ENCODE measurements around the gene B4GALNT4. TPM values are rescaled to one million over a fixed set of nuclear protein-coding genes. Genes with fewer than 3 reads are reported as not detected.
"Not testable (repeated sequence)": the region's sequence is repeated elsewhere in the genome, so short reads cannot be mapped to it uniquely, and the experiment has no call there.

Gene B4GALNT4
- total RNA-seq, 2 donors from 2014 or later = 0.39 TPM; not detected in 1

DNA sequence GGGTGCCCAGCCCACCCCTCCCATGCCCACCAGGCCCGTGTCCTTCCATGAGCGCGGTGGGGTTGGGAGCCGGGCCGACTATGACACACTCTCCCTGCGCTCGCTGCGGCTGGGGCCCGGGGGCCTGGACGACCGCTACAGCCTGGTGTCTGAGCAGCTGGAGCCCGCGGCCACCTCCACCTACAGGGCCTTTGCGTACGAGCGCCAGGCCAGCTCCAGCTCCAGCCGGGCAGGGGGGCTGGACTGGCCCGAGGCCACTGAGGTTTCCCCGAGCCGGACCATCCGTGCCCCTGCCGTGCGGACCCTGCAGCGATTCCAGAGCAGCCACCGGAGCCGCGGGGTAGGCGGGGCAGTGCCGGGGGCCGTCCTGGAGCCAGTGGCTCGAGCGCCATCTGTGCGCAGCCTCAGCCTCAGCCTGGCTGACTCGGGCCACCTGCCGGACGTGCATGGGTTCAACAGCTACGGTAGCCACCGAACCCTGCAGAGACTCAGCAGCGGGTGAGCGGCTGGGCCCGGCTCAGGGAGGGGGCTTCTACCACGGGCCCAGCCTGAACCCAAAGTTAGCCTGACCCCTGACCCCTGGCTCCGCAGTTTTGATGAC is 27.7 kb downstream of the B4GALNT4 start:
- Histone ChIP-seq H3K4me1 (peaks cover 0 to 22% of the 10 kb centered on the region in 2 donors), H3K27ac (no peak overlapping the region), H3K27me3 (peaks cover 0 to 15% of the 10 kb centered on the region in 2 donors), H3K4me3 (peak overlapping the region; percentile 30 to 50), H3K36me3 (no peaks in the 10 kb centered on the region), H3K9me3 (no peaks in the 10 kb centered on the region)
- TF ChIP-seq, protein P1, sequence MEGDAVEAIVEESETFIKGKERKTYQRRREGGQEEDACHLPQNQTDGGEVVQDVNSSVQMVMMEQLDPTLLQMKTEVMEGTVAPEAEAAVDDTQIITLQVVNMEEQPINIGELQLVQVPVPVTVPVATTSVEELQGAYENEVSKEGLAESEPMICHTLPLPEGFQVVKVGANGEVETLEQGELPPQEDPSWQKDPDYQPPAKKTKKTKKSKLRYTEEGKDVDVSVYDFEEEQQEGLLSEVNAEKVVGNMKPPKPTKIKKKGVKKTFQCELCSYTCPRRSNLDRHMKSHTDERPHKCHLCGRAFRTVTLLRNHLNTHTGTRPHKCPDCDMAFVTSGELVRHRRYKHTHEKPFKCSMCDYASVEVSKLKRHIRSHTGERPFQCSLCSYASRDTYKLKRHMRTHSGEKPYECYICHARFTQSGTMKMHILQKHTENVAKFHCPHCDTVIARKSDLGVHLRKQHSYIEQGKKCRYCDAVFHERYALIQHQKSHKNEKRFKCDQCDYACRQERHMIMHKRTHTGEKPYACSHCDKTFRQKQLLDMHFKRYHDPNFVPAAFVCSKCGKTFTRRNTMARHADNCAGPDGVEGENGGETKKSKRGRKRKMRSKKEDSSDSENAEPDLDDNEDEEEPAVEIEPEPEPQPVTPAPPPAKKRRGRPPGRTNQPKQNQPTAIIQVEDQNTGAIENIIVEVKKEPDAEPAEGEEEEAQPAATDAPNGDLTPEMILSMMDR (IDR thresholded peaks at IDR 0.05) = peak; percentile 24 to 71
- no peak for DNase-seq (ENCODE audit: low spot score)

DNA sequence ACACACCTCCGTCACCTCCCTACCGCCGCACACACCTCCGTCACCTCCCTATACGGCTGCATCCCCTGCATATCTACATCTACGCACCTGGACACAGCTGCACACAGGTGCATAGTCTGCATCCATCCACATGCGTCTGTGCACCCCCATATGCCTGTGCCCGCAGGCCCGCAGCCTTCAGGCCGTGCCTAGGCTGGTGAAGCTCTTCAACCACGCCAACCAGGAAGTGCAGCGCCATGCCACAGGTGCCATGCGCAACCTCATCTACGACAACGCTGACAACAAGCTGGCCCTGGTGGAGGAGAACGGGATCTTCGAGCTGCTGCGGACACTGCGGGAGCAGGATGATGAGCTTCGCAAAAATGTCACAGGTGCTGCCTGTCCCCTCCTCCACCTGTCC is 29.5 kb downstream of the B4GALNT4 start:
- no peak overlapping the region for H3K27ac ChIP-seq
- peaks cover 0 to 22% of the 10 kb centered on the region in 2 donors for H3K4me1 ChIP-seq
- no peak overlapping the region for H3K4me3 ChIP-seq
- H3K36me3 ChIP-seq = no peaks in the 10 kb centered on the region
- H3K9me3 ChIP-seq = no peaks in the 10 kb centered on the region
- H3K27me3 ChIP-seq = peaks cover 0 to 15% of the 10 kb centered on the region in 2 donors
- TF ChIP-seq, protein P1 (IDR thresholded peaks at IDR 0.05) = no peak
- DNase-seq (ENCODE audit: low spot score) = no peak

DNA sequence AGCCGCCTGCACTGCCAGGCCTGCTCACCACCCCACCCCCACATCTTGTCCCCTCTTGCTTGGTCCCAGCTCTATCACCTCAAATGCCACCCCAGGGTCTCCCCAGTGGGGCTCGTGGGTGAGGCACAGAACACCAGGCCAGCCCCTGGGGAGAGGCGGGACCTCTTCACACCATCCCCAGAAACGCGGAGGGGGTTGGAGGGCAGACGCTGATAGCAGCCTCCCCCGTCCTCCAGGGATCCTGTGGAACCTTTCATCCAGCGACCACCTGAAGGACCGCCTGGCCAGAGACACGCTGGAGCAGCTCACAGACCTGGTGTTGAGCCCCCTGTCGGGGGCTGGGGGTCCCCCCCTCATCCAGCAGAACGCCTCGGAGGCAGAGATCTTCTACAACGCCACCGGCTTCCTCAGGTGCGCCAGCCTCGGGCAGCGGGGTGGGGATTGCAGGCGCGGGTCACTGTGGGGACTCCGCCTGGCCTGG is 30.5 kb downstream of the B4GALNT4 start:
- Histone ChIP-seq H3K27me3 (peaks cover 0 to 15% of the 10 kb centered on the region in 2 donors), H3K4me1 (peaks cover 0 to 22% of the 10 kb centered on the region in 2 donors), H3K36me3 (no peaks in the 10 kb centered on the region), H3K27ac (no peak overlapping the region), H3K9me3 (no peaks in the 10 kb centered on the region), H3K4me3 (no peak overlapping the region)
- DNase-seq (ENCODE audit: low spot score) = no peak
- TF ChIP-seq, protein P1 (IDR thresholded peaks at IDR 0.05) = no peak

DNA sequence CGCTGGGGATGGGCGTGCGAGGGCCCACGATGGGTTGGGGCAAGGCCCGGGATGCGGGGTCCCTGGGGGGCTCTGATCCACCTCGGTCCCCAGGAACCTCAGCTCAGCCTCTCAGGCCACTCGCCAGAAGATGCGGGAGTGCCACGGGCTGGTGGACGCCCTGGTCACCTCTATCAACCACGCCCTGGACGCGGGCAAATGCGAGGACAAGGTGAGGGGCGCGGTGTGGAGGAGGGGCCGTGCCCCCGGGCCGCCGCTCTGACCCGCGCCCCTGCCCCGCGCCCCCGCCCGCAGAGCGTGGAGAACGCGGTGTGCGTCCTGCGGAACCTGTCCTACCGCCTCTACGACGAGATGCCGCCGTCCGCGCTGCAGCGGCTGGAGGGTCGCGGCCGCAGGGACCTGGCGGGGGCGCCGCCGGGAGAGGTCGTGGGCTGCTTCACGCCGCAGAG is 31.0 kb downstream of the B4GALNT4 start:
- no peaks in the 10 kb centered on the region for H3K36me3 ChIP-seq
- peaks cover 0 to 15% of the 10 kb centered on the region in 2 donors for H3K27me3 ChIP-seq
- TF ChIP-seq, protein P1 (IDR thresholded peaks at IDR 0.05) = no peak
- no peak overlapping the region for H3K27ac ChIP-seq
- H3K4me3 ChIP-seq = no peak overlapping the region
- peaks cover 0 to 22% of the 10 kb centered on the region in 2 donors for H3K4me1 ChIP-seq
- no peak for DNase-seq (ENCODE audit: low spot score)
- no peaks in the 10 kb centered on the region for H3K9me3 ChIP-seq

DNA sequence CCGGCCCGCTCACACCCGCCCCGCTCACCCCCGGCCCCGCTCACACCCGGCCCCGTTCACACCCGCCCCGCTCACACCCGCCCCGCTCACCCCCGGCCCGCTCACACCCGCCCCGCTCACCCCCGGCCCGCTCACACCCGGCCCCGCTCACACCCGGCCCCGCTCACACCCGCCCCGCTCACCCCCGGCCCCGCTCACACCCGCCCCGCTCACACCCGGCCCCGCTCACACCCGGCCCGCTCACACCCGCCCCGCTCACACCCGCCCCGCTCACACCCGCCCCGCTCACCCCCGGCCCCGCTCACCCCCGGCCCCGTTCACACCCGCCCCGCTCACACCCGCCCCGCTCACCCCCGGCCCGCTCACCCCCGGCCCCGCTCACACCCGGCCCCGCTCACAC is 31.9 kb downstream of the B4GALNT4 start:
- not testable (repeated sequence) for H3K36me3 ChIP-seq; DNase-seq (ENCODE audit: low spot score); H3K4me3 ChIP-seq

DNA sequence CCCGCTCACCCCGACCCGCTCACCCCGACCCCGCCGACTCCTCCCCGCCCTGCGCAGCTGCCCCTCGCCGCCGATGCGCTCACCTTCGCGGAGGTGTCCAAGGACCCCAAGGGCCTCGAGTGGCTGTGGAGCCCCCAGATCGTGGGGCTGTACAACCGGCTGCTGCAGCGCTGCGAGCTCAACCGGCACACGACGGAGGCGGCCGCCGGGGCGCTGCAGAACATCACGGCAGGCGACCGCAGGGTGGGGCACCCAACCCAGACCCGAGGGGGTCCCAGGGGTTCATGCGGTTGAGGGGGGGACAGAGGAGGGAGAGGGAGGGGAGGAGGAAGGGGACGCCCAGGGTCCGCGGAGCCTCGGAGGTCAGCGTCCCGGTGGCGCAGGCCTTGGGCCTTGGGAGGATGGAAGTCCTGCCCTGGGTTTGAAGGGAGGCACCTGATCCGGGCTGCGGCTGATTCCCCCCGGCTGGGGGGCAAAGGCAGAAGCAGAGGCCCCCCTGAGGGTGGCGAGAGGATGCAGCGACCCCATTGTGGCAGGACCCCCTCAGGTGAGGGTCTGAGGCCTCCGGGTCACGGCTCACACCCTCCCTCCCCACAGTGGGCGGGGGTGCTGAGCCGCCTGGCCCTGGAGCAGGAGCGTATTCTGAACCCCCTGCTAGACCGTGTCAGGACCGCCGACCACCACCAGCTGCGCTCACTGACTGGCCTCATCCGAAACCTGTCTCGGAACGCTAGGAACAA is 33.9 kb downstream of the B4GALNT4 start:
- H3K4me3 ChIP-seq = no peak overlapping the region
- H3K4me1 ChIP-seq = peaks cover 0 to 26% of the 10 kb centered on the region in 2 donors
- no peaks in the 10 kb centered on the region for H3K36me3 ChIP-seq
- no peak for DNase-seq (ENCODE audit: low spot score)
- H3K27ac ChIP-seq = no peak overlapping the region
- TF ChIP-seq, protein P1 (IDR thresholded peaks at IDR 0.05) = no peak
- no peaks in the 10 kb centered on the region for H3K9me3 ChIP-seq
- peaks cover 0 to 15% of the 10 kb centered on the region in 2 donors for H3K27me3 ChIP-seq

More for the DNA sequence above, 31.9 kb downstream of the B4GALNT4 start:
- H3K27ac ChIP-seq, H3K9me3 ChIP-seq: not testable (repeated sequence)
- Histone ChIP-seq H3K4me1 (peaks cover 0 to 28% of the 10 kb centered on the region in 2 donors), H3K27me3 (peaks cover 0 to 15% of the 10 kb centered on the region in 2 donors)
